Activated naive CD4-positive, alpha-beta T cell treated with anti-CD3 and anti-CD28 coated beads, Interleukin-2, amount 50 U/mL, for 24 hours (primary cell): ENCODE data around the gene SAXO2.
"Not testable (repeated sequence)": the region's sequence is repeated elsewhere in the genome, so short reads cannot be mapped to it uniquely, and the experiment has no call there.

ENCODE experiments used
- H3K27ac Mint-ChIP-seq: one replicate; pipeline ENCODE4 v1.8.0; 2021; ENCODE audit warnings: mild to moderate bottlenecking, mixed read lengths
- H3K27me3 Mint-ChIP-seq: one replicate; pipeline ENCODE4 v1.8.0; 2021; ENCODE audit warnings: mixed read lengths
- H3K36me3 Mint-ChIP-seq: one replicate; pipeline ENCODE4 v1.8.0; 2021; ENCODE audit warnings: mixed read lengths
- H3K4me1 Mint-ChIP-seq: one replicate; pipeline ENCODE4 v1.8.0; 2021; ENCODE audit warnings: mixed read lengths
- H3K4me3 Mint-ChIP-seq: one replicate; pipeline ENCODE4 v1.8.0; 2021; ENCODE audit warnings: mild to moderate bottlenecking, mixed read lengths
- H3K9me3 Mint-ChIP-seq: one replicate; pipeline ENCODE4 v1.8.0; 2021; ENCODE audit warnings: mixed read lengths

SAXO2 gene

GRCh38 chr15:82267137-82267536, 4.5 kb downstream of the SAXO2 start:
- H3K27me3 Mint-ChIP-seq, H3K27ac Mint-ChIP-seq, H3K9me3 Mint-ChIP-seq, H3K36me3 Mint-ChIP-seq, H3K4me1 Mint-ChIP-seq, H3K4me3 Mint-ChIP-seq: not testable (repeated sequence)

GRCh38 chr15:82268454-82268853, 5.8 kb downstream of the SAXO2 start:
- H3K9me3 Mint-ChIP-seq, H3K36me3 Mint-ChIP-seq, H3K4me1 Mint-ChIP-seq, H3K27me3 Mint-ChIP-seq, H3K27ac Mint-ChIP-seq, H3K4me3 Mint-ChIP-seq: not testable (repeated sequence)

- Mint-ChIP-seq H3K27ac (no peak overlapping the region), H3K4me3 (no peak overlapping the region)
These were observed 9.5 kb downstream of the SAXO2 start for GRCh38 chr15:82272154-82272553.

GRCh38 chr15:82275410-82275809, 12.8 kb downstream of the SAXO2 start:
- Mint-ChIP-seq H3K4me3 (no peak overlapping the region), H3K27ac (no peak overlapping the region), H3K4me1 (no peaks in the 10 kb centered on the region), H3K27me3 (peaks cover 2% of the 10 kb centered on the region), H3K36me3 (peaks cover 2% of the 10 kb centered on the region), H3K9me3 (no peaks in the 10 kb centered on the region)

More at GRCh38 chr15:82272154-82272553, 9.5 kb downstream of the SAXO2 start:
- Mint-ChIP-seq H3K4me1 (no peaks in the 10 kb centered on the region), H3K9me3 (no peaks in the 10 kb centered on the region), H3K36me3 (peaks cover 2% of the 10 kb centered on the region), H3K27me3 (peaks cover 2% of the 10 kb centered on the region)

- not testable (repeated sequence) for H3K27me3 Mint-ChIP-seq, H3K9me3 Mint-ChIP-seq
These were observed 18.7 kb downstream of the SAXO2 start for GRCh38 chr15:82281276-82281675.

GRCh38 chr15:82282386-82282785, 19.8 kb downstream of the SAXO2 start:
- H3K9me3 Mint-ChIP-seq, H3K4me3 Mint-ChIP-seq, H3K27me3 Mint-ChIP-seq, H3K27ac Mint-ChIP-seq, H3K36me3 Mint-ChIP-seq: not testable (repeated sequence)
- peaks cover 27% of the 10 kb centered on the region for H3K4me1 Mint-ChIP-seq

More at GRCh38 chr15:82281276-82281675, 18.7 kb downstream of the SAXO2 start:
- H3K4me1 Mint-ChIP-seq, result peaks cover 16% of the 10 kb centered on the region
- H3K4me3 Mint-ChIP-seq, H3K27ac Mint-ChIP-seq, H3K36me3 Mint-ChIP-seq: not testable (repeated sequence)

GRCh38 chr15:82284381-82284780, 21.8 kb downstream of the SAXO2 start:
- H3K36me3 Mint-ChIP-seq, H3K27me3 Mint-ChIP-seq, H3K9me3 Mint-ChIP-seq, H3K4me3 Mint-ChIP-seq, H3K27ac Mint-ChIP-seq: not testable (repeated sequence)
- H3K4me1 Mint-ChIP-seq, result peaks cover 41% of the 10 kb centered on the region

GRCh38 chr15:82286475-82286874, 23.9 kb downstream of the SAXO2 start:
- H3K27me3 Mint-ChIP-seq, H3K36me3 Mint-ChIP-seq: not testable (repeated sequence)
- Mint-ChIP-seq H3K4me3 (peak overlapping the region; percentile 46), H3K27ac (peak overlapping the region; percentile 79), H3K9me3 (peaks cover 14% of the 10 kb centered on the region), H3K4me1 (peaks cover 49% of the 10 kb centered on the region)

- H3K27ac Mint-ChIP-seq, H3K27me3 Mint-ChIP-seq, H3K4me3 Mint-ChIP-seq, H3K36me3 Mint-ChIP-seq: not testable (repeated sequence)
- Mint-ChIP-seq H3K4me1 (peaks cover 49% of the 10 kb centered on the region), H3K9me3 (peaks cover 14% of the 10 kb centered on the region)
These were observed 25.6 kb downstream of the SAXO2 start for GRCh38 chr15:82288202-82288601.

GRCh38 chr15:82292271-82292670, 29.7 kb downstream of the SAXO2 start:
- peaks cover 23% of the 10 kb centered on the region for H3K4me1 Mint-ChIP-seq
- no peaks in the 10 kb centered on the region for H3K27me3 Mint-ChIP-seq
- peaks cover 6% of the 10 kb centered on the region for H3K36me3 Mint-ChIP-seq
- H3K27ac Mint-ChIP-seq, result no peak overlapping the region
- no peak overlapping the region for H3K4me3 Mint-ChIP-seq
- peaks cover 14% of the 10 kb centered on the region for H3K9me3 Mint-ChIP-seq

GRCh38 chr15:82294061-82294690, 31.6 kb downstream of the SAXO2 start:
- peaks cover 9% of the 10 kb centered on the region for H3K9me3 Mint-ChIP-seq
- H3K27me3 Mint-ChIP-seq, result no peaks in the 10 kb centered on the region
- peaks cover 2% of the 10 kb centered on the region for H3K36me3 Mint-ChIP-seq
- H3K4me3 Mint-ChIP-seq, result no peak overlapping the region
- no peak overlapping the region for H3K27ac Mint-ChIP-seq
- peaks cover 22% of the 10 kb centered on the region for H3K4me1 Mint-ChIP-seq

- H3K27ac Mint-ChIP-seq, result peak overlapping the region; percentile 46
- H3K4me3 Mint-ChIP-seq, result peak overlapping the region; percentile 31
- H3K27me3 Mint-ChIP-seq, result no peaks in the 10 kb centered on the region
- no peaks in the 10 kb centered on the region for H3K9me3 Mint-ChIP-seq
- H3K4me1 Mint-ChIP-seq, result peaks cover 14% of the 10 kb centered on the region
- no peaks in the 10 kb centered on the region for H3K36me3 Mint-ChIP-seq
These were observed 34.9 kb downstream of the SAXO2 start for GRCh38 chr15:82297546-82297945.

- Mint-ChIP-seq H3K27me3 (no peaks in the 10 kb centered on the region), H3K27ac (no peak overlapping the region), H3K4me1 (peaks cover 14% of the 10 kb centered on the region), H3K4me3 (peak overlapping the region; percentile 63), H3K36me3 (no peaks in the 10 kb centered on the region), H3K9me3 (no peaks in the 10 kb centered on the region)
These were observed 35.4 kb downstream of the SAXO2 start for GRCh38 chr15:82298032-82298431.

- Mint-ChIP-seq H3K4me3 (peak overlapping the region; percentile 26), H3K36me3 (no peaks in the 10 kb centered on the region), H3K27ac (no peak overlapping the region), H3K4me1 (peaks cover 14% of the 10 kb centered on the region), H3K9me3 (no peaks in the 10 kb centered on the region), H3K27me3 (no peaks in the 10 kb centered on the region)
These were observed 35.9 kb downstream of the SAXO2 start for GRCh38 chr15:82298520-82298919.

- H3K27me3 Mint-ChIP-seq, H3K27ac Mint-ChIP-seq, H3K36me3 Mint-ChIP-seq, H3K4me3 Mint-ChIP-seq, H3K9me3 Mint-ChIP-seq: not testable (repeated sequence)
- peaks cover 14% of the 10 kb centered on the region for H3K4me1 Mint-ChIP-seq
These were observed 36.9 kb downstream of the SAXO2 start for GRCh38 chr15:82299511-82299914.

- not testable (repeated sequence) for H3K27me3 Mint-ChIP-seq, H3K27ac Mint-ChIP-seq, H3K4me3 Mint-ChIP-seq, H3K9me3 Mint-ChIP-seq, H3K36me3 Mint-ChIP-seq
- peaks cover 14% of the 10 kb centered on the region for H3K4me1 Mint-ChIP-seq
These were observed 37.7 kb downstream of the SAXO2 start for GRCh38 chr15:82300326-82300725.

- no peaks in the 10 kb centered on the region for H3K36me3 Mint-ChIP-seq
- H3K27ac Mint-ChIP-seq, result no peak overlapping the region
- H3K4me3 Mint-ChIP-seq, result no peak overlapping the region
- H3K4me1 Mint-ChIP-seq, result peaks cover 14% of the 10 kb centered on the region
- no peaks in the 10 kb centered on the region for H3K9me3 Mint-ChIP-seq
- no peaks in the 10 kb centered on the region for H3K27me3 Mint-ChIP-seq
These were observed 38.3 kb downstream of the SAXO2 start for GRCh38 chr15:82300883-82301282.
